Articular chondrocyte of knee joint (primary cell): ENCODE results near the gene BLTP3B. TPM values are rescaled to one million over a fixed set of nuclear protein-coding genes. Genes with fewer than 3 reads are reported as not detected.

ENCODE experiments used
- small RNA-seq: library from RNA; depleted of rRNA; stranded (forward); fragments of <200 nt; gene quantifications from one replicate; pipeline ENCODE3, GENCODE V24; 2012
- total RNA-seq: library from RNA; depleted of rRNA; stranded (reverse); fragments of >200 nt; gene quantifications from 2 replicates; pipeline ENCODE4 v1.2.3, GENCODE V29; 2012

BLTP3B gene, protein sequence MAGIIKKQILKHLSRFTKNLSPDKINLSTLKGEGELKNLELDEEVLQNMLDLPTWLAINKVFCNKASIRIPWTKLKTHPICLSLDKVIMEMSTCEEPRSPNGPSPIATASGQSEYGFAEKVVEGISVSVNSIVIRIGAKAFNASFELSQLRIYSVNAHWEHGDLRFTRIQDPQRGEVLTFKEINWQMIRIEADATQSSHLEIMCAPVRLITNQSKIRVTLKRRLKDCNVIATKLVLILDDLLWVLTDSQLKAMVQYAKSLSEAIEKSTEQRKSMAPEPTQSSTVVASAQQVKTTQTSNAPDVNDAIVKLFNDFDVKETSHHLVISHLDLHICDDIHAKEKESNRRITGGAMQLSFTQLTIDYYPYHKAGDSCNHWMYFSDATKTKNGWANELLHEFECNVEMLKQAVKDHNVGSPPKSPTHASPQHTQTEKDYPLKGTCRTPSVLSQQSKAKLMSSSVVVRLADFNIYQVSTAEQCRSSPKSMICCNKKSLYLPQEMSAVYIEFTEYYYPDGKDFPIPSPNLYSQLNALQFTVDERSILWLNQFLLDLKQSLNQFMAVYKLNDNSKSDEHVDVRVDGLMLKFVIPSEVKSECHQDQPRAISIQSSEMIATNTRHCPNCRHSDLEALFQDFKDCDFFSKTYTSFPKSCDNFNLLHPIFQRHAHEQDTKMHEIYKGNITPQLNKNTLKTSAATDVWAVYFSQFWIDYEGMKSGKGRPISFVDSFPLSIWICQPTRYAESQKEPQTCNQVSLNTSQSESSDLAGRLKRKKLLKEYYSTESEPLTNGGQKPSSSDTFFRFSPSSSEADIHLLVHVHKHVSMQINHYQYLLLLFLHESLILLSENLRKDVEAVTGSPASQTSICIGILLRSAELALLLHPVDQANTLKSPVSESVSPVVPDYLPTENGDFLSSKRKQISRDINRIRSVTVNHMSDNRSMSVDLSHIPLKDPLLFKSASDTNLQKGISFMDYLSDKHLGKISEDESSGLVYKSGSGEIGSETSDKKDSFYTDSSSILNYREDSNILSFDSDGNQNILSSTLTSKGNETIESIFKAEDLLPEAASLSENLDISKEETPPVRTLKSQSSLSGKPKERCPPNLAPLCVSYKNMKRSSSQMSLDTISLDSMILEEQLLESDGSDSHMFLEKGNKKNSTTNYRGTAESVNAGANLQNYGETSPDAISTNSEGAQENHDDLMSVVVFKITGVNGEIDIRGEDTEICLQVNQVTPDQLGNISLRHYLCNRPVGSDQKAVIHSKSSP (N-terminal part only)
- 73.8 and 81.8 TPM in 2 replicates for total RNA-seq

DNA sequence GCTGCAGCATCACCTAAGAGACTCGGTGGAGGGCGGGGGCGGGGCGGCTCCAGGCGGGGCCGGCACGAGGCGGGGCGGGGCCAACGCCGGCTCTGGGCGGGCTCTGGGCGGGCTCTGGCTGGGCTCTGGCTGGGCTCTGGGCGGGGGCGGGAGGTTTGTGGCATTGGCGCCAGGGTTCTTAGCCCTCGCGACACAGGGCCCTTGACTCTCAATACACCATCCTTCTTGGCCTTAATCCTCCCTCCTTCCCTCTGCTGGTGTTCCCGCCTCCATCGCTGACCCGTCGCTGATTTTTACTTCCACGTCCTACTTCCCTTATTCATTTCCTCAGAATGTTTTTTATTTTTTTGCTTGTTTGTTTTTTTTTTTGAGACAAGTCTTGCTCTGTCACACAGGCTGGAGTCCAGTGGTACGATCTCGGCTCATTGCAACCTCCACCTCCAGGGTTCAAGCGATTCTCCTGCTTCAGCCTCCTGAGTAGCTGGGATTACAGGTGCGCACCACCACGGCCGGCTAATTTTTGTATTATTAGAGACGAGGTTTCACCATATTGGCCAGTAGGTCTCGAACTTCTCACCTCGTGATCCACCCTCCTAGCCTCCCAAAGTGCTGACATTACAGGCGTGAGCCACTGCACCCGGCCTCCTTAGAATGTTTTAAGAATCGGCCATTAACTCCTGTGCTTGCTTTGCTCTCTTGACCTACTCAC, at the start of gene BLTP3B:
TSS of gene BLTP3B (minus strand) at position 24 of the 709 bp plus-strand sequence. CDS start 239 bp downstream, outside the sequence.

Small RNA genes within 50 kb of the gene (small RNA-seq; reads per million reads assigned to genes)
- not detected for gene MIR1827
- not detected for gene RN7SL176P

Other genes with a start within 250 kb of the BLTP3B start
- gene ANKS1B, start 157.9 kb downstream of the BLTP3B start, total RNA-seq = 4.4 and 7.4 TPM in 2 replicates
- gene ACTR6, start 57.9 kb upstream of the BLTP3B start, total RNA-seq = 20.3 and 37.9 TPM in 2 replicates
- gene DEPDC4, start 124.2 kb upstream of the BLTP3B start, total RNA-seq = 1.7 and 2.5 TPM in 2 replicates
- 66.9 and 74.2 TPM in 2 replicates for gene SCYL2, start 124.3 kb upstream of the BLTP3B start, total RNA-seq
- not detected in 2 replicates for gene SLC17A8, start 214.2 kb upstream of the BLTP3B start, total RNA-seq